CD14-positive monocyte (primary cell): ENCODE data around the gene USP48. TPM values are rescaled to one million over a fixed set of nuclear protein-coding genes. Genes with fewer than 3 reads are reported as not detected.

ENCODE experiments used
- DNase-seq, 3 donors: peaks; one replicate each; pipeline ENCODE4 v3.0.0-alpha.2; 2011 to 2022
- H2AFZ ChIP-seq: 2 replicates; pipeline ENCODE4 v1.6.0; 2012; ENCODE audit warnings: mild to moderate bottlenecking, low read depth, low read length, inconsistent platforms; ENCODE audit not compliant: insufficient read depth, poor library complexity, severe bottlenecking
- H3K27ac ChIP-seq, 2 donors: 1 replicate in 1 of 2; 2 replicates in 1 of 2; pipeline ENCODE4 v1.5.1; 2012 to 2013; ENCODE audit warnings: low read length in 2 of 2, control low read depth in 1 of 2, inconsistent platforms in 1 of 2, low read depth in 1 of 2, mild to moderate bottlenecking in 1 of 2
- H3K27me3 ChIP-seq, 2 donors: one replicate each; pipeline versions ENCODE4 v1.6.0 to v1.6.1; 2011 to 2013; ENCODE audit warnings: low read length in 2 of 2; ENCODE audit not compliant: control insufficient read depth in 2 of 2, insufficient read depth in 2 of 2
- H3K36me3 ChIP-seq, 2 donors: replicated peaks in 1 of 2; 1 replicate in 1 of 2; 2 replicates in 1 of 2; pipeline versions ENCODE4 v1.5.1 to v1.6.1; 2012 to 2013; ENCODE audit warnings: low read length in 2 of 2, control low read depth in 1 of 2, inconsistent platforms in 1 of 2, mild to moderate bottlenecking in 1 of 2; ENCODE audit not compliant: insufficient read depth in 2 of 2, control insufficient read depth in 1 of 2
- H3K4me1 ChIP-seq, 2 donors: 1 replicate in 1 of 2; 2 replicates in 1 of 2; pipeline versions ENCODE4 v1.5.1 to v1.6.1; 2012 to 2013; ENCODE audit warnings: low read length in 2 of 2, control low read depth in 1 of 2, inconsistent platforms in 1 of 2, mild to moderate bottlenecking in 1 of 2, moderate library complexity in 1 of 2; ENCODE audit not compliant: insufficient read depth in 2 of 2, control insufficient read depth in 1 of 2
- H3K4me2 ChIP-seq: replicated peaks from 2 replicates; pipeline ENCODE3; 2012; ENCODE audit warnings: low read length, moderate library complexity, mild to moderate bottlenecking; ENCODE audit not compliant: poor library complexity, severe bottlenecking; ENCODE audit errors: extremely low read depth
- H3K4me3 ChIP-seq, 3 experiments: fragments of 200-600 bp in 1 of 3; sonication (generic) in 1 of 3; replicated peaks in 1 of 3; 1 replicate in 2 of 3; 2 replicates in 1 of 3; pipeline ENCODE4 v1.5.1; 2011 to 2013; ENCODE audit warnings: low read length in 3 of 3, mild to moderate bottlenecking in 3 of 3, control low read depth in 2 of 3, low read depth in 2 of 3, inconsistent platforms in 1 of 3, moderate library complexity in 1 of 3
- H3K79me2 ChIP-seq: 2 replicates; pipeline ENCODE4 v1.6.0; 2012; ENCODE audit warnings: mild to moderate bottlenecking, control low read depth, inconsistent platforms, low read length, moderate library complexity; ENCODE audit not compliant: insufficient read depth
- H3K9ac ChIP-seq: 2 replicates; pipeline ENCODE4 v1.6.0; 2017; ENCODE audit warnings: low read length, mild to moderate bottlenecking; ENCODE audit not compliant: insufficient read depth, poor library complexity, severe bottlenecking
- H3K9me3 ChIP-seq, 2 donors: replicated peaks in 1 of 2; 1 replicate in 1 of 2; 2 replicates in 1 of 2; pipeline versions ENCODE4 v1.5.1 to v1.6.1; 2012 to 2013; ENCODE audit warnings: low read length in 2 of 2, control low read depth in 1 of 2; ENCODE audit not compliant: control insufficient read depth in 1 of 2, insufficient read depth in 1 of 2
- H4K20me1 ChIP-seq: 2 replicates; pipeline ENCODE4 v1.6.0; 2012; ENCODE audit warnings: mild to moderate bottlenecking, low read length, control low read depth, moderate library complexity; ENCODE audit not compliant: insufficient read depth
- H3K27ac Mint-ChIP-seq, 7 donors: one replicate each; pipeline ENCODE4 v1.8.0; 2020; ENCODE audit warnings: mild to moderate bottlenecking in 7 of 7, mixed read lengths in 7 of 7, moderate library complexity in 6 of 7, inconsistent platforms in 2 of 7
- H3K27me3 Mint-ChIP-seq, 3 donors: one replicate each; pipeline ENCODE4 v1.8.0; 2021 to 2022; ENCODE audit warnings: low read depth in 3 of 3, mild to moderate bottlenecking in 3 of 3, mixed read lengths in 3 of 3, moderate library complexity in 3 of 3, inconsistent platforms in 1 of 3
- H3K36me3 Mint-ChIP-seq, 2 donors: one replicate each; pipeline ENCODE4 v1.8.0; 2020; ENCODE audit warnings: mixed read lengths in 2 of 2, inconsistent platforms in 1 of 2, mild to moderate bottlenecking in 1 of 2
- H3K4me1 Mint-ChIP-seq: one replicate; pipeline ENCODE4 v1.8.0; 2020; ENCODE audit warnings: mild to moderate bottlenecking, mixed read lengths
- H3K4me3 Mint-ChIP-seq, 2 donors: one replicate each; pipeline ENCODE4 v1.8.0; 2020; ENCODE audit warnings: mild to moderate bottlenecking in 2 of 2, mixed read lengths in 2 of 2, moderate library complexity in 1 of 2
- H3K9me3 Mint-ChIP-seq, 7 donors: one replicate each; pipeline ENCODE4 v1.8.0; 2020 to 2022; ENCODE audit warnings: mixed read lengths in 7 of 7, mild to moderate bottlenecking in 6 of 7, moderate library complexity in 6 of 7, inconsistent platforms in 2 of 7
- WGBS: methylation state at CpG from one replicate; pipeline ENCODE4 v1.1.5; 2013; ENCODE audit warnings: missing lambda C conversion rate; ENCODE audit not compliant: insufficient coverage; 5-methylcytosine and 5-hydroxymethylcytosine counted together
- intact Hi-C, 2 donors: fragments of 100-400 bp; cut with micrococcal nuclease; formaldehyde crosslinking; loops; one replicate each; pipeline versions ENCODE4 v1.15.0 to v1.15.1; 2023
- polyA plus RNA-seq, 3 donors: library from polyadenylated mRNA; depleted of rRNA in 1 of 3; unstranded in 2 of 3; stranded (reverse) in 1 of 3; fragments of 300-500 nt in 2 of 3; fragments of >200 nt in 1 of 3; fragmentation: Illumina TruSeq in 2 of 3; gene quantifications; 1 replicate in 2 of 3; 2 replicates in 1 of 3; pipeline ENCODE4 v1.2.3, GENCODE V29; 2012 to 2021
- TF ChIP-seq, protein P1 (sequence below): fragments of 200-600 bp; IDR thresholded peaks from one replicate; pipeline ENCODE4 v1.8.0; 2022; ENCODE audit warnings: antibody characterized with exemption, mild to moderate bottlenecking

The USP48 gene
- polyA plus RNA-seq, 3 donors: 26.5 to 40.2 (median 34.3) TPM

DNA sequence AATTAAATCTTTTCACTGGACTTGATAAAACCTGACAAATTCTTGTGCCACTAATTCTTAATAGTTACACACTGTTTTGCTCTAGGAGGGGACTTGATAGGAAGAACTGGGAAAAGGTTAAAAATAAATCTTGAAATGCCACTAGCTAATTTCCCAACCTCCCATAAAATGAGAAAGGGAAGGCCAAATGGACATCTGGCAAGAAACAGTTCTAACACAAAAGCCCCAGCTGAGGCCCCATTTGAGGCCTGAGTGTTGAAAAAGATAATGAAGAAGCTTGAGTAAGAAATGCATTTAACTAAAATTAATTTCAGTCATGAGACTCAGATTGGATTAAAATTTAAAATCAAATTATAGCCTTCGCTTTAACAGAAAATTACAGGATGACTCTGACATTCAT is 102.6 kb downstream of the USP48 start:
- TF ChIP-seq, protein P1, sequence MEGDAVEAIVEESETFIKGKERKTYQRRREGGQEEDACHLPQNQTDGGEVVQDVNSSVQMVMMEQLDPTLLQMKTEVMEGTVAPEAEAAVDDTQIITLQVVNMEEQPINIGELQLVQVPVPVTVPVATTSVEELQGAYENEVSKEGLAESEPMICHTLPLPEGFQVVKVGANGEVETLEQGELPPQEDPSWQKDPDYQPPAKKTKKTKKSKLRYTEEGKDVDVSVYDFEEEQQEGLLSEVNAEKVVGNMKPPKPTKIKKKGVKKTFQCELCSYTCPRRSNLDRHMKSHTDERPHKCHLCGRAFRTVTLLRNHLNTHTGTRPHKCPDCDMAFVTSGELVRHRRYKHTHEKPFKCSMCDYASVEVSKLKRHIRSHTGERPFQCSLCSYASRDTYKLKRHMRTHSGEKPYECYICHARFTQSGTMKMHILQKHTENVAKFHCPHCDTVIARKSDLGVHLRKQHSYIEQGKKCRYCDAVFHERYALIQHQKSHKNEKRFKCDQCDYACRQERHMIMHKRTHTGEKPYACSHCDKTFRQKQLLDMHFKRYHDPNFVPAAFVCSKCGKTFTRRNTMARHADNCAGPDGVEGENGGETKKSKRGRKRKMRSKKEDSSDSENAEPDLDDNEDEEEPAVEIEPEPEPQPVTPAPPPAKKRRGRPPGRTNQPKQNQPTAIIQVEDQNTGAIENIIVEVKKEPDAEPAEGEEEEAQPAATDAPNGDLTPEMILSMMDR: no peak
- no peak overlapping the region for H3K27ac ChIP-seq
- H3K36me3 ChIP-seq: peaks cover 57 to 91% of the 10 kb centered on the region in 2 donors
- intact Hi-C loops: no loop called here
- Mint-ChIP-seq H3K36me3 (peaks cover 77 to 93% of the 10 kb centered on the region in 2 donors), H3K4me3 (no peak overlapping the region), H3K4me1 (no peaks in the 10 kb centered on the region), H3K27me3 (peaks cover 0 to 3% (median 0%) of the 10 kb centered on the region in 3 donors), H3K9me3 (no peaks in the 10 kb centered on the region), H3K27ac (no peak overlapping the region)
- H3K9ac ChIP-seq: no peak overlapping the region
- WGBS: no CpG with 5 or more reads among the region's 1 CpG
- H3K27me3 ChIP-seq: no peaks in the 10 kb centered on the region
- H4K20me1 ChIP-seq: peaks cover 4% of the 10 kb centered on the region
- H3K9me3 ChIP-seq: no peaks in the 10 kb centered on the region
- no peaks in the 10 kb centered on the region for H3K4me1 ChIP-seq
- H3K4me2 ChIP-seq: no peak overlapping the region
- no peak for DNase-seq
- H2AFZ ChIP-seq: no peak overlapping the region
- H3K79me2 ChIP-seq: no peaks in the 10 kb centered on the region
- H3K4me3 ChIP-seq: no peak overlapping the region

DNA sequence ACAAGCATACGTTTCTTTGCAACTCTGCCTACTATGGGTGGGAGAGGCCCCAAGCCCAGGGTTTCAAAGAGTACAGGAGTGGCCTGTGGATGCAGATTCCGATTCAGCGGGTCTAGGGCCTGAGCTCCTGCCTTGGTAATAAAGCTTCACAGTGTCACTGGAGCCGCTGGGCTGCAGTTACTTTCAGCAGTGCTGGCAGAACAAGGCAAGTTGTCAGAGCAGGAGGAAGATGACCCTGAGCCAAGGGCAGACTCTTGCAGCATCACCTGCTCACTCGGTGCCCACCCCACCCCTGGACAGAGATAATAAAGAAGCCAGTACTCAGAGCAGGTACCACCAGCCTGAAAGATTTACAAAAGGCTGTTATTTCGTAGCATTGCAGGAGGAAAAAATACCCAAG is 105.8 kb downstream of the USP48 start:
- Histone ChIP-seq H3K9me3 (no peaks in the 10 kb centered on the region), H4K20me1 (peaks cover 18% of the 10 kb centered on the region), H3K27ac (no peak overlapping the region), H3K4me3 (no peak overlapping the region), H3K9ac (no peak overlapping the region), H3K27me3 (peaks cover 0 to 6% of the 10 kb centered on the region in 2 donors), H3K79me2 (no peaks in the 10 kb centered on the region), H3K4me2 (no peak overlapping the region), H3K4me1 (peaks cover 8 to 9% of the 10 kb centered on the region in 2 donors), H2AFZ (no peak overlapping the region), H3K36me3 (peaks cover 34 to 62% of the 10 kb centered on the region in 2 donors)
- intact Hi-C loops: no loop called here
- H3K4me3 Mint-ChIP-seq: no peak overlapping the region
- peak overlapping the region in 1 of 7 donors; percentile 66 for H3K27ac Mint-ChIP-seq
- H3K36me3 Mint-ChIP-seq: peaks cover 50 to 62% of the 10 kb centered on the region in 2 donors
- WGBS: 100% methylated on average over 3 of the region's 6 CpGs
- no peaks in the 10 kb centered on the region for H3K9me3 Mint-ChIP-seq
- DNase-seq: no peak
- H3K4me1 Mint-ChIP-seq: peaks cover 10% of the 10 kb centered on the region
- TF ChIP-seq, protein P1: no peak
- H3K27me3 Mint-ChIP-seq: peaks cover 2 to 6% (median 4%) of the 10 kb centered on the region in 3 donors
